Bronchial smooth muscle cell (primary cell): ENCODE results near the gene ATXN10. TPM values are rescaled to one million over a fixed set of nuclear protein-coding genes. Genes with fewer than 3 reads are reported as not detected.

ENCODE experiments used
- total RNA-seq: library from RNA; depleted of rRNA; stranded (reverse); fragments of >200 nt; gene quantifications from 2 replicates; pipeline ENCODE4 v1.2.1, GENCODE V29; 2014

Gene ATXN10
- total RNA-seq: 128 and 200 TPM in 2 replicates

DNA sequence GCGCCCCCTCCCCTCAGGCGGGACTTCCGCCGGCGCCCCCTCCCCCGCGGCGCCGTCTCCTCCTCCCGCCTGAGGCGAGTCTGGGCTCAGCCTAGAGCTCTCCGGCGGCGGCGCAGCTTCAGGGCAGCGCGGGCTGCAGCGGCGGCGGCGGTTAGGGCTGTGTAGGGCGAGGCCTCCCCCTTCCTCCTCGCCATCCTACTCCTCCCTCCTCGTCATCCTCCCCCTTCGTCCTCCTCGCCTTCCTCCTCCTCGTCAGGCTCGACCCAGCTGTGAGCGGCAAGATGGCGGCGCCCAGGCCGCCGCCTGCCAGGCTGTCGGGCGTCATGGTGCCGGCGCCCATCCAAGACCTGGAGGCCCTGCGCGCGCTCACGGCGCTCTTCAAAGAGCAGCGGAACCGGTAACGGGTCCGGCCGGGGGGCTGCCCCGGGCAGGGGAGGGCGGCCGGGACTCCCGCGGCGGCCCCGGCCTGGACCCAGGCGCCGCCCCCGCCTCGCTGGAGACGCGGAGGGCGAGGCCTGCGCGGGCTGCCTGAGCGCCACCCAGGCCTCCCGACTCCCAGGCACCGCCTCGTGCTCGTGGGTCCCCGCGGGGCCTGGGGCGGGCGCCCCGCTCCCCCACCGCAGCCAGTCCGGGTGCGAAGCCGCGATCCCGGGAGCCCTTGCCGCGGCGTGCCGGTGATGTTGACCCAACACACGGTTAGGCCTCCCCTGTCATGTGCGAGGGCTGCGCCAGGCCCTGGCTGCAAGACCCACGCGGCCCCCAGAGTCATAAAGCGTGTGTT is at the start of gene ATXN10:
Gene ATXN10, plus strand, starts transcription at position 52 of the 781 bp plus-strand sequence. Its CDS starts 230 bp downstream, at position 282.

Other genes with a start within 250 kb of the ATXN10 start
- gene FBLN1, start 169.0 kb upstream of the ATXN10 start, total RNA-seq: 278 and 957 TPM in 2 replicates